ENCODE results near the gene SUV39H2. TPM values are rescaled to one million over a fixed set of nuclear protein-coding genes. Genes with fewer than 3 reads are reported as not detected.

The SUV39H2 gene
- total RNA-seq, 1 donor from 2014 or later: 8.1 TPM

GRCh38 chr10:14945108-14945507 is 66.4 kb downstream of the SUV39H2 start:
- intact Hi-C loops (cut with micrococcal nuclease): no loop called here
- TF ChIP-seq, protein P1, sequence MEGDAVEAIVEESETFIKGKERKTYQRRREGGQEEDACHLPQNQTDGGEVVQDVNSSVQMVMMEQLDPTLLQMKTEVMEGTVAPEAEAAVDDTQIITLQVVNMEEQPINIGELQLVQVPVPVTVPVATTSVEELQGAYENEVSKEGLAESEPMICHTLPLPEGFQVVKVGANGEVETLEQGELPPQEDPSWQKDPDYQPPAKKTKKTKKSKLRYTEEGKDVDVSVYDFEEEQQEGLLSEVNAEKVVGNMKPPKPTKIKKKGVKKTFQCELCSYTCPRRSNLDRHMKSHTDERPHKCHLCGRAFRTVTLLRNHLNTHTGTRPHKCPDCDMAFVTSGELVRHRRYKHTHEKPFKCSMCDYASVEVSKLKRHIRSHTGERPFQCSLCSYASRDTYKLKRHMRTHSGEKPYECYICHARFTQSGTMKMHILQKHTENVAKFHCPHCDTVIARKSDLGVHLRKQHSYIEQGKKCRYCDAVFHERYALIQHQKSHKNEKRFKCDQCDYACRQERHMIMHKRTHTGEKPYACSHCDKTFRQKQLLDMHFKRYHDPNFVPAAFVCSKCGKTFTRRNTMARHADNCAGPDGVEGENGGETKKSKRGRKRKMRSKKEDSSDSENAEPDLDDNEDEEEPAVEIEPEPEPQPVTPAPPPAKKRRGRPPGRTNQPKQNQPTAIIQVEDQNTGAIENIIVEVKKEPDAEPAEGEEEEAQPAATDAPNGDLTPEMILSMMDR (IDR thresholded peaks at IDR 0.05): no peak
- H3K27me3 Mint-ChIP-seq: no peaks in the 10 kb centered on the region
- H3K9me3 Mint-ChIP-seq: no peaks in the 10 kb centered on the region
- ChIA-PET POLR2A (interaction anchor here (0.6 to 1.6 kb wide), 2 partner anchors 8 to 18 kb away, joined by 3 read pairs; no protein-coding TSS in a partner anchor), CTCF (no interaction called here)
- no peak for ATAC-seq (ENCODE audit: low read depth)
- no peak for DNase-seq
- peaks cover 69% of the 10 kb centered on the region for H3K36me3 Mint-ChIP-seq (ENCODE audit: low read depth)
- no peak overlapping the region for H3K27ac Mint-ChIP-seq
- no peak overlapping the region for H3K4me3 Mint-ChIP-seq
- H3K4me1 Mint-ChIP-seq: peaks cover 24% of the 10 kb centered on the region

- CTCF ChIA-PET: no interaction called here
- no peaks in the 10 kb centered on the region for H3K9me3 Mint-ChIP-seq
These were observed 68.6 kb downstream of the SUV39H2 start for GRCh38 chr10:14947268-14947667.

GRCh38 chr10:14949291-14949690 is 70.6 kb downstream of the SUV39H2 start:
- DNase-seq (no peak), ATAC-seq (ENCODE audit: low read depth) (no peak)
- no peaks in the 10 kb centered on the region for H3K27me3 Mint-ChIP-seq
- H3K27ac Mint-ChIP-seq: no peak overlapping the region
- CTCF ChIA-PET: no interaction called here
- H3K9me3 Mint-ChIP-seq: no peaks in the 10 kb centered on the region
- H3K36me3 Mint-ChIP-seq (ENCODE audit: low read depth): peaks cover 46% of the 10 kb centered on the region
- POLR2A ChIA-PET: interaction anchor here (1.3 kb wide), 1 partner anchor 10 kb away, joined by 5 read pairs; the partner anchor contains the start of gene MEIG1
- intact Hi-C loops (cut with micrococcal nuclease): no loop called here
- TF ChIP-seq, protein P1 (IDR thresholded peaks at IDR 0.05): no peak
- H3K4me3 Mint-ChIP-seq: no peak overlapping the region
- H3K4me1 Mint-ChIP-seq: peaks cover 46% of the 10 kb centered on the region

More at GRCh38 chr10:14947268-14947667, 68.6 kb downstream of the SUV39H2 start:
- ATAC-seq (ENCODE audit: low read depth) (no peak), DNase-seq (no peak)
- intact Hi-C loops (cut with micrococcal nuclease): no loop called here
- H3K4me1 Mint-ChIP-seq: peaks cover 34% of the 10 kb centered on the region
- no peak overlapping the region for H3K4me3 Mint-ChIP-seq
- peaks cover 64% of the 10 kb centered on the region for H3K36me3 Mint-ChIP-seq (ENCODE audit: low read depth)
- TF ChIP-seq, protein P1 (IDR thresholded peaks at IDR 0.05): no peak
- H3K27me3 Mint-ChIP-seq: no peaks in the 10 kb centered on the region
- no peak overlapping the region for H3K27ac Mint-ChIP-seq
- POLR2A ChIA-PET: no interaction called here

DNA sequence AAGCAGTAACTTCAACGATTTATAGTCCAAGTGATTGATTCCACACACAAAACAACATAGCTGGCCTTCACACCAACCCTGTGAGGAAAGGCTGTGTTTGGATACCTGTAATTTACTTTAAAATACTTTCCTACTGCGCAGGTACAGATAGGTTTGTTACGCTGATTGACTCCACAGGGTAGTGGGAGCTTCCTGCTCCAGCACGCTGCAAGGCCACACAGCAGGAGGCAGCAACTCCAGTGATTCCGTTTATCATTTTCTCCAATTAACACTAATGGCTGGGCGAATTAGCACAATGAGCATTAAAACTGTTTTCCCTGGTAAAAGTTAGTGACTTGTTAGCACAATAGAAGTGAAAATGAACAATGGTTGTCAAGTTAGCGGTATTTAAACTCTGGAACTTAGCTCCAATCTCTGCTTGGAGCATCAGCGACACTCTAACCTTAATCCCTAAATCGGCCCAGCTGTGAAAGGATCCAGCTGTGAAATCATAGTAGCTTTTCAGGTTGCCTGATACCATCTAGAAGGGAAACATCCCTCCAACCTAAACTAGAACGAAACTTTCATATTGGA is 74.3 kb downstream of the SUV39H2 start:
- ChIA-PET CTCF (interaction anchor here (1.6 kb wide), 1 partner anchor 19 kb away, joined by 6 read pairs; no protein-coding TSS in a partner anchor), POLR2A (interaction anchor here (0.7 to 2.8 kb wide), 14 partner anchors 9 to 398 kb away, joined by 3 to 30 read pairs (median 3); partner anchors contain the start of gene SUV39H2)
- Mint-ChIP-seq H3K27me3 (no peaks in the 10 kb centered on the region), H3K4me1 (peaks cover 53% of the 10 kb centered on the region), H3K36me3 (ENCODE audit: low read depth) (peaks cover 20% of the 10 kb centered on the region), H3K9me3 (no peaks in the 10 kb centered on the region), H3K4me3 (peak overlapping the region; percentile 90), H3K27ac (peak overlapping the region; percentile 96)
- TF ChIP-seq, protein P1 (IDR thresholded peaks at IDR 0.05): no peak
- DNase-seq (no peak), ATAC-seq (ENCODE audit: low read depth) (no peak)
- intact Hi-C loops (cut with micrococcal nuclease): loop anchor here (5.0 kb wide), 4 partner anchors 211 to 1651 kb away; partner anchors contain the start of gene PHYH

DNA sequence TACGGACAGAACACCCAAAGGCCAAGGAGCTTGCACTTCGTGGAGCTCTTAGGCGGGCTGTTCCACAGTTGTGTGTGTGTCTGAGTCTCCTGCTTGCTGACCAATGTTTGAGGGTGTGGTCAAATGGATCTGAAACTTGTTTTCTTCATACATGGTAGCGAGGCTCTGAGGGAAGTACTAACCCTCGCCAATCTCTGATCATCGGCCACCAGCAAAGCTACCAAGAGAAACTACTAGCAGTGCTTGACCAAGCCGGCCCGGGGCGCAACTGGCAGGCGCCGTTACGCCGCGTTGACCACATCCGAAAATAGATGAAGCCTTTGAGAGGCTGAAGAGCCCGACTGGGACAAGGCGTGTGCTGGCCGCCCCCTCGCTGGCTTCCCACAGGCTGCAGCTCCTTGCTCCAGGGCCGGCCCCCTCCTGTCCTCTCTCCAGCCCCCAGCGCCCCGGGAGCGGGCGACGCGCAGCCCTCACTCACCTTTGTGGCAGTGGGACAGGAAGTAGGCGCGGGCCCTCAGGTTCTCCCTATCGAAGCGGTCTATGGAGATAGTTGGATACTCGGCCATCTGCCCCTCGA is 74.8 kb downstream of the SUV39H2 start:
- Mint-ChIP-seq H3K4me1 (peaks cover 54% of the 10 kb centered on the region), H3K9me3 (no peaks in the 10 kb centered on the region), H3K36me3 (ENCODE audit: low read depth) (peaks cover 14% of the 10 kb centered on the region), H3K27ac (peak overlapping the region; percentile 96), H3K4me3 (peak overlapping the region; percentile 90), H3K27me3 (no peaks in the 10 kb centered on the region)
- DNase-seq (no peak), ATAC-seq (ENCODE audit: low read depth) (peak; percentile 25)
- ChIA-PET POLR2A (interaction anchor here (0.7 to 2.8 kb wide), 13 partner anchors 9 to 768 kb away, joined by 3 to 30 read pairs (median 4); partner anchors contain the start of genes CDNF, HSPA14, MSANTD7 and SUV39H2), CTCF (interaction anchor here (0.9 to 1.6 kb wide), 2 partner anchors 18 to 116 kb away, joined by 3 to 6 read pairs; partner anchors contain the start of genes CDNF, HSPA14 and MSANTD7)
- TF ChIP-seq, protein P1 (IDR thresholded peaks at IDR 0.05): no peak
- intact Hi-C loops (cut with micrococcal nuclease): loop anchor here (5.0 kb wide), 4 partner anchors 211 to 1651 kb away; partner anchors contain the start of gene PHYH

Data from activated B cell treated with CpG ODN at 0.5 μM for 24 hours (primary cell).